ENCODE measurements around the gene TRIP12.

TRIP12 gene

DNA sequence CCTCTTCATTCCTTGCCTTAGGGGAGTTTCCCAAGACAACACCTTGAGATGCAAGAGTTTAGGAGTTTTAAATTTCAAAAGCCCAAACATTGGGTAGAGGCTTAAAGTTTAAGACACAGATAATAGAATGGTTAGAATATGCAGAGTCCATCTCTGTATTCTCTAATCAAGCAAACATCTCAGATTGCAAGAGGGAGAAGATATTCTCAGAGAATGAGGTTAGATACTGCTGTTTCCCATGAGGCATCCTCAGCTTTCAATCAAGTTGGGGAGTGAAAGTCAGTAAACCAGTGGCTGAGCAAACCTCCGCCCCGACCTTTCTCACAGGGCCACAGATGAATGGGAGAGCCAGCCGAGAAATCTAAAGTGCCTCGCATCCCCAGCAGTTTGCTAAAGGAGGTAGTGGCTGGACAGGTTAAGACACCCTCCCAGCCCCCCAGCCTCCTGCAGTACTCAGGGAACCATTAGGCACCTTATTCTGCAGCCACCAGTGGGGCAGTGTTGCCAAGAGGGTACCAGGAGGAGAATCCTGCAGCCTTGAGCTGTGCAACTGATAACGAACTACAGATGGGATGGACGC lies 30.5 kb upstream of the TRIP12 start:
- TF ChIP-seq, protein P1, sequence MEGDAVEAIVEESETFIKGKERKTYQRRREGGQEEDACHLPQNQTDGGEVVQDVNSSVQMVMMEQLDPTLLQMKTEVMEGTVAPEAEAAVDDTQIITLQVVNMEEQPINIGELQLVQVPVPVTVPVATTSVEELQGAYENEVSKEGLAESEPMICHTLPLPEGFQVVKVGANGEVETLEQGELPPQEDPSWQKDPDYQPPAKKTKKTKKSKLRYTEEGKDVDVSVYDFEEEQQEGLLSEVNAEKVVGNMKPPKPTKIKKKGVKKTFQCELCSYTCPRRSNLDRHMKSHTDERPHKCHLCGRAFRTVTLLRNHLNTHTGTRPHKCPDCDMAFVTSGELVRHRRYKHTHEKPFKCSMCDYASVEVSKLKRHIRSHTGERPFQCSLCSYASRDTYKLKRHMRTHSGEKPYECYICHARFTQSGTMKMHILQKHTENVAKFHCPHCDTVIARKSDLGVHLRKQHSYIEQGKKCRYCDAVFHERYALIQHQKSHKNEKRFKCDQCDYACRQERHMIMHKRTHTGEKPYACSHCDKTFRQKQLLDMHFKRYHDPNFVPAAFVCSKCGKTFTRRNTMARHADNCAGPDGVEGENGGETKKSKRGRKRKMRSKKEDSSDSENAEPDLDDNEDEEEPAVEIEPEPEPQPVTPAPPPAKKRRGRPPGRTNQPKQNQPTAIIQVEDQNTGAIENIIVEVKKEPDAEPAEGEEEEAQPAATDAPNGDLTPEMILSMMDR (conservative IDR thresholded peaks at IDR 0.05; ENCODE audit: low read depth, low read length) = no peak
- DNase-seq (ENCODE audit: low read depth) = no peak
- H3K4me3 ChIP-seq (ENCODE audit: low read length) = no peak overlapping the region

DNA sequence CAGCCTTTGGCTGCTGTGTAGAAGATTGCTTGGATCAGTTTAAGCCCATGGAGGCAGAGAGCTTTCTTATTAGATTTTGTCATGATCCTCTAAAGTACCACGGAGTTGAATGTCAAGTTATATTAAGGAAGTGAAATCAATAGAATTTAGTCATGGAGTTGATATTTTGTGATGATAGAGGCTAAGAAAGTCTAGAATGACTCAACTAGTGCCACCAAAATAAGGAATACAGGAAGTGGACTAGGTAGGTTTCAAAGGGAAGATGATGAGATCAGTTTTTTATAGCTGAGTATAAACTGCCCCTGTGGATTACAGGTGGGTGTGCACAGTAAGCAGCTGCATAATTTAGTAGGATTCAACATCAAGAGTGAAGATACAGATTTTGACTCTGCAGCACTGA lies 25.7 kb upstream of the TRIP12 start:
- TF ChIP-seq, protein P1 (conservative IDR thresholded peaks at IDR 0.05; ENCODE audit: low read depth, low read length) = no peak
- DNase-seq (ENCODE audit: low read depth) = no peak
- H3K4me3 ChIP-seq (ENCODE audit: low read length) = no peak overlapping the region

DNA sequence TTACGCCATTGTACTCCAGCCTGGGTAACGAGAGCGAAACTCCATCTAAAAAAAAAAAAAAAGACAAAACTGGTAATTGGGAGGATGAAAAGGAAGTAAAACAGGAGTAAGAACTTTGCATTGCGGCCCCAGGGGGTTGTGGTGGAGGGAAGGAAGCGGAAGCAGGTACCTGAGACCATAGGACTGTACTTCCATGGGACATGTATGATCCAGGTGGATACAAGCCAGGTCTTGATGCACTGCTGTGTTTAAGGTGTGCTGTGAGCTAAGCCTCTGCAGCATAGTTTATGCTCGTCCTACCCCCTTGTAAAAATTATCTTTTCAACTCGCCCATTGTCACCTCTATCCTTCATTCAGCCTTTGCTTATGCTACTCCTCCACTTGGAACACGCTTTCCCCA lies 24.2 kb upstream of the TRIP12 start:
- TF ChIP-seq, protein P1 (conservative IDR thresholded peaks at IDR 0.05; ENCODE audit: low read depth, low read length) = no peak
- DNase-seq (ENCODE audit: low read depth) = no peak
- no peak overlapping the region for H3K4me3 ChIP-seq (ENCODE audit: low read length)

DNA sequence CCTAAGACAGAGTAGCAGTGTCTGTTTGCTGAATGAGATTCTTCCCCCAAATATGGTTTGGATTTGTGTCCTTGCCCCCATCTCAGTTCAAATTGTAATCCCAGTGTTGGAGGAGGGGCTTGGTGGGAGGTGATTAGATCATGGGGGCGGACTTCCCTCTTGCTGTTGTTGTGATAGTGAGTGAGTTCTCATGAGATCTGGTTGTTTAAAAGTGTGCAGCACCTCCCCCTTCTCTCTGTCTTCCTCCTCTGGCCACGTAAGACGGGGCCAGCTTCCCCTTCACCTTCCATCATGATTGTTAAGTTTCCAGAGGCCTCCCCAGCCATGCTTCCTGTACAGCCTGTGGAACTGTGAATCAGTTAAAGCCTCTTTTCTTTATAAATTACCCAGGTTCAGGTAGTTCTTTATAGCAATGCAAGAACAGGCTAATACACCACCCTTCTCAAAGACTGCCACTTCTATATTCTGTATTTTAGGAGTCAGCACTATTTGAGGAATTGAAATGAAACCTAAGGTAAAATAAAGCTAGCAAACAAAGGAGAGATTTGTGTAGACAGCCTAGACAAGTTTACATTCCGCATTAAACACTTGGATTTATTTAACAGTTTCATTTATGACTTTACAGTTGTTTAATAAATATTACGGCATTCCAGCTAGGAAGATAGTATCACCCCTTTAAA lies 22.1 kb upstream of the TRIP12 start:
- no peak for DNase-seq (ENCODE audit: low read depth)
- H3K4me3 ChIP-seq (ENCODE audit: low read length) = no peak overlapping the region
- TF ChIP-seq, protein P1 (conservative IDR thresholded peaks at IDR 0.05; ENCODE audit: low read depth, low read length) = no peak

DNA sequence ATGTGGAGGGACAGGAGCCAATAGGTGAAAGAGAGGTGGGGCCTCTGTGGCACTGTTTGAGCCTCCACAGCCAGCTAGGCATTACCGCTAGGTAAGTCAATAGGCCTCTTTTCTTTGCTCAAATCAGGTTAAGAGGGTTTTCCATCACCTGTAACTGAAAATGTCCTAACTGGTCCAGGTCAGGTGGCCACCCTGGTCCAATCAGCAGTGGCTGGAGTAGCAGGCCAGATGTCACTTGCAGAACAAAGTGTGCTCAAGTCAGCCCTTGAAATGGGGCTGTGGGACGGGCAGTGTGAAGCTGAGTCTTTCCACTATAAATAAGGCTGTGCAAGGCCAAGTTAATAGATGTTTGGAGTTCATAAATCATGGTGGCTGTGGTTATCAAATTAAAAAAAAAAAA lies 21.4 kb upstream of the TRIP12 start:
- no peak for DNase-seq (ENCODE audit: low read depth)
- TF ChIP-seq, protein P1 (conservative IDR thresholded peaks at IDR 0.05; ENCODE audit: low read depth, low read length) = no peak
- no peak overlapping the region for H3K4me3 ChIP-seq (ENCODE audit: low read length)

DNA sequence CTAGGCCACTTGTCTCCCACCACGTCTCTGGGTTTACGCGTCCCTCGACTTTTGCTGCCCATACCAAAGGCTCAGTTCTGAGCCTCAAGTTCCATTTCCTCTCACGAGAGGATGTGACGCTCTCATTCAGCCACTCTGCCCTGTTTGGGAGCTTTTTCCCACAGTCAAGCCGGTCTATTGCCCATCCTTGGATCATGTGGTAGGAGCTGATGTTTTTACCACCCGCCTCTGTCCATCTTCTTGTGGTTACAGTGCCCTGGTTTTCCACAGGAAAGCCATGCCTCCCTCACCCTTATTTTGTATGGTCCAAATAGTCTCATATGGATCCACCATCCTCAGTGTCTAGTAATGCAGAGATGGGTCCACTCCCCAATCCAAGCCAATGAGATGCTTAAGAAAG lies 20.9 kb upstream of the TRIP12 start:
- TF ChIP-seq, protein P1 (conservative IDR thresholded peaks at IDR 0.05; ENCODE audit: low read depth, low read length) = no peak
- no peak for DNase-seq (ENCODE audit: low read depth)
- H3K4me3 ChIP-seq (ENCODE audit: low read length) = no peak overlapping the region

DNA sequence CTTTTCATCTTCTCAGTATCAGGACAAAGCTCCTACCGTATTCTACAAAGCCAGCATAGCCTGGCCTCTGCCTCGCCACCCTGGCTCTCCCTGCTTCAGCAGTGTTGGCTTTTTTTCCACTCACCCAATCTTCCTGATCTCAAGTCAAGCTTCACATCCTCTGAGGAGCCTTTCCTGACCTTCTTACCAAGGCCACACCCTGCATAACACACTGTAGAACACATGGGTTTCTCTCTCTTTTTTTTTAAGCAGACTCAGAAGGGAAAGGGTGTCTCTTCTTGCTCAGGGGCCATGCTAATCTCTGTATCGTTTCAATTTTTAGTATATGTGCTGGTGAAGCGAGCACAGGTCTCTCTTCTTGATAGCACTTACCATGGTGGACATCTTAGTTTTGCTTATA lies 15.7 kb upstream of the TRIP12 start:
- DNase-seq (ENCODE audit: low read depth) = no peak
- TF ChIP-seq, protein P1 (conservative IDR thresholded peaks at IDR 0.05; ENCODE audit: low read depth, low read length) = no peak
- no peak overlapping the region for H3K4me3 ChIP-seq (ENCODE audit: low read length)

All from retinal pigment epithelial cell (primary cell).